HG03095 (cell line): ENCODE results near the gene MBNL1.

Source experiments
- ATAC-seq: cut with Tn5 transposase; IDR thresholded peaks from one replicate; pipeline ENCODE4 v1.9.1; 2021; ENCODE audit warnings: moderate library complexity; ENCODE audit not compliant: unreplicated experiment

MBNL1 gene

GRCh38 chr3:152268555-152269055, at the start of gene MBNL1:
MBNL1 (plus strand) TSS chr3:152268929; CDS start chr3:152300194, 31,265 bp downstream.
- ATAC-seq, result peak; percentile 50

GRCh38 chr3:152219216-152219615, 49.5 kb upstream of the MBNL1 start:
- no peak for ATAC-seq

DNA sequence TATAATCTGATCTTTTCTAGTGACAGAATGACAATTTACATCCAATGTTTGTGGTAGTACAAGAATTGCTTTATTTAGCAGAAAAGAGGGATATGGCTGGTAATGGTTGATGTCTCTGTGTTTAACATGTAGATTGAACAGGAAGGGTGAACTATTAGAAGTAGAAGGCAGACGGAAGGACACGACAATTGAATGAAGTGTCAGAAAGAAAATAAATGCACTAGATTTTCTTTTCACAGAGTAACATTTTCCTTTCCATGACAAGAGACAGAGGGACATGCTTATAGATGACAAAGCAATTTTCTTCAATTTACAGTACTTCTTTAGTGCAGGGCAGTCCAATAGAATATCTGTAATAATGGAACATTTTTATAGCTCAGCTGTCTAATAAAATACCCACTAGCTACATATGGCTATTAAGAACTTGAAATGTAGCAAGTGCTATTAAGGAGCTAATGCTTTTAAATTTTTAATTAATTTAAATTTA, 48.9 kb upstream of the MBNL1 start:
- no peak for ATAC-seq

GRCh38 chr3:152222327-152222726, 46.4 kb upstream of the MBNL1 start:
- no peak for ATAC-seq

DNA sequence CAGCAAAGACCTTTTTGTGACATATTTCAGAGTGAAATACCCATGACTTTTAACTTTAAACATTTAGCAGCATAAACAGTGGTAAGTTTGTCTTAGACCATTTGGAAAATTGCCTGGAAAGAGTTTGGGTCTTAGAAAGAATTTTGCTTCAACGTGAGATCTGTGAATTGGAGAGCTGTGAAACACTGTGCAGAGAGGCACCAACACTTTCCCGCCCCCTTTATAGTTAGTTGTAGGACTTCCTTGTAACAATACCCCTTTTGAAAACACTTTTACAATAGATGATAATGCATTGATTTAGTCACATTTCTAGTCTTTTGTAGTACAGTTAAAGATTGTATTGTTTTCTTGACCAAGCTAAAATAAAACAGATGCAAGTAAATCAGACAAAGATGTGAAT, 43.5 kb upstream of the MBNL1 start:
- no peak for ATAC-seq

DNA sequence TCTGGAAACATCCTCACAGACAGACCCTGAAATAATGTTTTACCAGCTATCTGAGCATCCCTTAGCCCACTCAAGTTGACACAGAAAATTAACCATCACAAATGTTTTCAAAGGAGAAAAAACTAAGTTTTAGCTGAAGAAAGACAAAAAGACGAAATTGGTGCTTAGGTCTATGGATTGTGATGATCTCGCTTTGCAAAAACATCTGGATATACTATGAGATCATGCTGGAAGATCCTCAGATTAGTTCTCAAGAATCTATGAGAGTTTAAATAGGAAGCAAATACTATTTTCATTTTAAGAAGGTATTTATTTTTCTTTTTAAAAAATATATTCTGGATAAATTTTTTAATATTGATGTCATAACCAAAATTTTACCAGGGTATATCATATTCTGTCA, 42.6 kb upstream of the MBNL1 start:
- no peak for ATAC-seq

DNA sequence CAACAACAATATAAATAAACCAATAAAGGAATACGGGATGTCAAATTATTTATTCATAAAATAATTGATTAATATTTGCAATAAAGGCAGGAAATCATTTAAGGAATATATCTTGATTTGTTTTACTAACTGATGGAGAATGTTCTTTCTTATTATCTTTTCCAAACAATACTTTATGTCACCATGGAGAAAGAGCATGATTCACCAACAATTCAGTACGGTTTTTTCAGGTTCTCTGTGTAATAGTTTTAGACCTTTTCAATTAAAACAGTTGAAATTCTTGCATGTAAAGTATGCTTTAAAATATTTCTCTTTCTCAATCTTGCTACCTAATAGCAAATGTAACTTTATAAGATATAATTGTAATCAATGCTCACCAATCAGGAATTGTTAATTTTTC, 41.7 kb upstream of the MBNL1 start:
- no peak for ATAC-seq

- ATAC-seq, result no peak
Observed at GRCh38 chr3:152229692-152230091, 39.0 kb upstream of the MBNL1 start.

- no peak for ATAC-seq
Observed at GRCh38 chr3:152230370-152230769, 38.4 kb upstream of the MBNL1 start.

- no peak for ATAC-seq
Observed at GRCh38 chr3:152232001-152232400, 36.7 kb upstream of the MBNL1 start.

- no peak for ATAC-seq
Observed at GRCh38 chr3:152232679-152233078, 36.0 kb upstream of the MBNL1 start.

DNA sequence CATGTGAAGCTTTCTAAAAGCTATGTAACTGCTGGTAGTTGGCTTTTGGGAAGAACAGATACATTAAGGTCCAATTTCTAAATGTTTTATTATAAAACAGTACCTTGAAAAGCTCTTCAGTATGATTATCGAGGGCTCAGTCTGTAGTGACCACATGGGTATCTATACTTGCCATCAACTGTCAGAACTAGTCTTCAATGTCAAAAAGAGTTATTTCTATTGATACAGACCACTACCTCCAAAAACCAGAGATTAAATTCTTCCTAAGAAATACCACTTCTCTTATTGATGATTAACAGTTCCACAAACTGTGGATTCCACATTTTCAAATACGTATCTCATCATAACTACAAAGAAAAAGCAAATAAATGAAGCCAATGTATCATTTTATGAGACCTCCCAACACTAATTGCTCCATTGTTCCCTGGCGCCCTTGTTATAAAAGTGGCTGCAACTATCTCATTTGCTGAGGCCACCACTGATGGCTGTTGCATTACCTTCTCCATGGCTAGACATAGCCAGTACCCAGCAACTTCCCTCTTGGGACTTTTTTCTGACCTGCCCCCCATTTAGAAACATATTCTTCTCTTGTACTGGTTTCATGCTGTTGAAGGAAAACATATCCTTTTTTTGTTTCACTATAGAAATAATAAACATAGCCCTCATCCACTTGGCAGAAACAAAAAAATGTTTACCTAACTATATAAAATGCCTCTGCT, 33.9 kb upstream of the MBNL1 start:
- no peak for ATAC-seq

- no peak for ATAC-seq
Observed at GRCh38 chr3:152235709-152236298, 32.9 kb upstream of the MBNL1 start.

GRCh38 chr3:152236716-152237115, 32.0 kb upstream of the MBNL1 start:
- ATAC-seq, result no peak

DNA sequence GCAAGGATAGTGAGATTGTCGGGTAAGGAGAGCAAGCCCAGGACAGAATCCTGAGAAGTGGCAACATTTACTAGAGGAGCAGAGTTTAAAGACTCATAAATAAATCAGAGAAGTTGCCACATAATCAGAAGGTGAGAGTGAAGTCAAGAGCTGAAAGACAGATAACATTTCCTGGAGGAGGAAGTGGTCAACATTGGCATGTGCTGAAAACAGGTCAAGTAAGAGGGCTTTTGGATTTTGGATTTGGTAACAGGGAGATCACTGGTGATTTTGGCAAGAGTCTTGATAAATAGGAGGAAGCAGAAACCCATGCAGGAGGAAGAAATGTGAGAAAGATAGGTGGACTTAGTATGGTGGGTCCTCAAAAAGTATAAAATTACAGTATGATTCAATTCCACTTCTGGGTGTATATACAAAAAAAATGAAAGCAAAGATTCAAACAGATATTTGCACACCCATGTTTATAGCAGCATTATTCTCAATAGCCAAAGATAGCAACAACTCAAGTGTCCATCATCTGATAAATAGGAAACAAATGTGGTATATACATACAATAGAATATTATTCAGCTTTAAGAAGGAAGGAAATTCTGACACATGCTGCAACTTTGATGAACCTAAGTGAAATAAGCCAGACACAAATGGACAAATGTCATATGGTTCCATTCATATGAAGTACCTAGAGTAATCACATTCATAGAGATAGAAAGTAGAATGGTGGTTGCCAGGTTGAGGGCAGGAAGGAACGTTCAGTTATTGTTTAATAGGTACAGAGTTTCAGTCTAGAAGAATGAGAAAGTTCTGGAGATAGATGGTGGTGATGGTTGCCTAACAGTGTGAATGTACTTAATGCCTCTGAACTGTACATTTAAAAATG, 27.3 kb upstream of the MBNL1 start:
- ATAC-seq, result peak; percentile 39

- peak; percentile 60 for ATAC-seq
Observed at GRCh38 chr3:152243301-152243711, 25.4 kb upstream of the MBNL1 start.

- ATAC-seq, result peak; percentile 35
Observed at GRCh38 chr3:152243721-152244516, 24.8 kb upstream of the MBNL1 start.

- ATAC-seq, result no peak
Observed at GRCh38 chr3:152244517-152244888, 24.2 kb upstream of the MBNL1 start.

- no peak for ATAC-seq
Observed at GRCh38 chr3:152245498-152246170, 23.1 kb upstream of the MBNL1 start.

DNA sequence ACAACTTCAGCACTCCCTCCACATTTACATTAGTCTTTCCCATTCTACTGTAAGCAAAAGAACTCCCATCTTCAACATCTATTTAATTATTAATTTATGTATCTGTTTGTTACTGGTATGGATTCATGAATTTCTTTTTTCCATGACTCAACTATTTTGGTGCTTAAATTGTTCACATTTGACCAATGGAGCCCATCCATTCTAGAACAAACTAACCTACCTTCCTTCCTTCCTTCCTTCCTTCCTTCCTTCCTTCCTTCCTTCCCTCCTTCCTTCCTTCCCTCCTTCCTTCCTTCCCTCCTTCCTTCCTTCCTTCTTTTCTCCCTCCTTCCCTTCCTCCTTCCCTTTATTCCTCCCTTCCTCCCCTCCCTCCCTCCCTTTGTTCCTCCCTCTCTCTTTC, 16.8 kb upstream of the MBNL1 start:
- no peak for ATAC-seq
